Measurements from ENCODE around the gene ADTRP.

DNA sequence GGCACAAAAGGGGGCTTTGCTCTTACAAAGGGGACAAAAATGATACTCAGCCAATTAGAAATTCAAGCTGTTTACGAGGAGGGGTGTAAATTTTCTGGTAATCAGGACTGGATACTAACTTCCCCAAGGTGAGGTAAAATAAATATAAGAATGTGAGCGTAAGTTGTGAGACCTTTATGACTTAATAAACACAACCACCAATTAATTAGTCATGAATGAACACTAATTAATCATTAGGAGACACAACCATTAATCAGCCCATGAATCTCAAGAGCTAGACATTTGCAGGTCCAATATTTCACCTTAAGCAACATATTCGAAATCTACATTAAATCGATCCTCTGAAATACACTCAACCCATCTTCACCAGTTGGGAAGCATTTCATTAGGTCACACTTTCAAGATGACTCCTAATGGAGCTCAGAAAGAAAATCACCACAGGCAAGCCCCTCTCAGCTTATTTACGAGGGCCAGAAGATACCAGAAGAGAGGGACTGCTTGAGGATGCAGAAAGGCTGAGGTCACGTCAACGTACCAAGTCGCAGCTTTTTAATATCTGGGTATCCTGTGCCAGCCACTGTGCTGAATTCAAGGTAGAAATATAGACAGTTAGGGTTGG is 2.7 kb downstream of the ADTRP start:
- TF ChIP-seq CTCF (IDR thresholded peaks at IDR 0.05; ENCODE audit: insufficient read depth, low read depth, low read length) (no peak), EZH2 (IDR thresholded peaks at IDR 0.05; ENCODE audit: insufficient read depth, low read length) (no peak)

Data from astrocyte (in vitro differentiated cells and primary cell).